IgD-negative memory B cell (primary cell): ENCODE measurements around the gene KLHDC8B. TPM values are rescaled to one million over a fixed set of nuclear protein-coding genes. Genes with fewer than 3 reads are reported as not detected.

Experiments
- H3K27ac Mint-ChIP-seq, 3 donors: one replicate each; pipeline ENCODE4 v1.8.0; 2020 to 2022; ENCODE audit warnings: mild to moderate bottlenecking in 3 of 3, mixed read lengths in 3 of 3, moderate library complexity in 1 of 3
- H3K27me3 Mint-ChIP-seq: one replicate; pipeline ENCODE4 v1.8.0; 2021; ENCODE audit warnings: mixed read lengths
- H3K36me3 Mint-ChIP-seq: one replicate; pipeline ENCODE4 v1.8.0; 2020; ENCODE audit warnings: mild to moderate bottlenecking, mixed read lengths
- H3K4me1 Mint-ChIP-seq, 3 donors: one replicate each; pipeline ENCODE4 v1.8.0; 2020 to 2022; ENCODE audit warnings: mixed read lengths in 3 of 3, mild to moderate bottlenecking in 1 of 3
- H3K4me3 Mint-ChIP-seq, 4 donors: one replicate each; pipeline ENCODE4 v1.8.0; 2020 to 2022; ENCODE audit warnings: mild to moderate bottlenecking in 4 of 4, mixed read lengths in 4 of 4, moderate library complexity in 3 of 4
- H3K9me3 Mint-ChIP-seq, 3 donors: one replicate each; pipeline ENCODE4 v1.8.0; 2020 to 2021; ENCODE audit warnings: mixed read lengths in 3 of 3, mild to moderate bottlenecking in 1 of 3
- polyA plus RNA-seq: library from polyadenylated mRNA; unstranded; fragments of 300-500 nt; fragmentation: Illumina TruSeq; gene quantifications from one replicate; pipeline ENCODE4 v1.2.3, GENCODE V29; 2021

The KLHDC8B gene
- polyA plus RNA-seq, result 0.54 TPM

GRCh38 chr3:49171119-49171774 is at the start of gene KLHDC8B:
KLHDC8B (plus strand) TSS chr3:49171598; CDS start chr3:49172770, 1,172 bp downstream.
- Mint-ChIP-seq H3K27me3 (peaks cover 5% of the 10 kb centered on the region), H3K9me3 (no peaks in the 10 kb centered on the region), H3K4me1 (peaks cover 3 to 8% (median 5%) of the 10 kb centered on the region in 3 donors), H3K36me3 (peaks cover 4% of the 10 kb centered on the region), H3K27ac (peak within 1 kb of the TSS in 2 of 3 donors; percentile 25 to 94), H3K4me3 (peak within 1 kb of the TSS; percentile 79 to 91 (median 81))

DNA sequence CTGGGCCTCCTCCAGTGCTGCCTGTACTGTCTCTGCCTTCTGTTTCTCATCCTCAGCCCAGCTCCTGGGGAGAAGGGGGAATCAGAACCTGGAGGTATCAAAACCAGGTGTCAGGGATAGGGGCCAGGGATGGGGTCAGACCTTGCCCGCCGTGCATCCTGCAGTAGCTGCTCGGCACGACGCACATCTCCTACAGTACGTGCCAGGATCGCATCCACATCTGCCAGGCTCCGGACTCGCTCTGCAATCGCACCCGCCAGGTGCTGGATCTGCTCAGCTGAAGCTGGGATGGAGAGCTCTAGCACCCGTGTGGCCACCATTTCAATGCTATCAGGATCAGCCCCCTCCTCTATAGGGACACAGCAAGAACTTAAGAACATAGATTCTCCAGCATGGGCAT is 49.4 kb upstream of the KLHDC8B start:
- Mint-ChIP-seq H3K27ac (peak overlapping the region; percentile 14 to 95 (median 79)), H3K9me3 (no peaks in the 10 kb centered on the region), H3K4me3 (peak overlapping the region in 3 of 4 donors; percentile 34 to 91 (median 85)), H3K27me3 (no peaks in the 10 kb centered on the region), H3K4me1 (peaks cover 0 to 6% (median 5%) of the 10 kb centered on the region in 3 donors), H3K36me3 (peaks cover 1% of the 10 kb centered on the region)

GRCh38 chr3:49122451-49122850 is 48.9 kb upstream of the KLHDC8B start:
- Mint-ChIP-seq H3K27ac (peak overlapping the region in 2 of 3 donors; percentile 79 to 95), H3K36me3 (peaks cover 1% of the 10 kb centered on the region), H3K4me1 (peaks cover 0 to 6% (median 5%) of the 10 kb centered on the region in 3 donors), H3K27me3 (no peaks in the 10 kb centered on the region), H3K4me3 (peak overlapping the region in 2 of 4 donors; percentile 85 to 91), H3K9me3 (no peaks in the 10 kb centered on the region)

GRCh38 chr3:49122886-49123545 is 48.4 kb upstream of the KLHDC8B start:
- H3K27me3 Mint-ChIP-seq, result no peaks in the 10 kb centered on the region

DNA sequence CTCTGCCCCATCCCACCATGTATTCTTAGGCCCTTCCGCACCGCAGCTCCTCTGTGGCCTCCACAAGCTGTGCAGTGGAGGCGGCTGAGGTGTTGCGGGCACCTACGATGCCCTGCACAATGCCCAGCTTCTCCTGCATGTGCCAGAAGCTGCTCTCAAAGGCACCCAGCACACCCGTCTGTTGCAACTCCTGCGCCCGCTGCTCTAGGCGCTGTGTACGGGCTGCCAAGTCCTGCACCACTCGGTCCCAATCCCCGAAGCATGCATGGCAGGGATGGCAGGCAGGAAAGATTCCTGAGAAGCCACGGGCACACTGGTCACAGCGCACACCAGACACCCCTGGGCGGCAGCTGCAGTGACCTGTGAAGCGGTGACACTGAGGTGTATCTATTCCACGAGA is 47.7 kb upstream of the KLHDC8B start:
- H3K4me1 Mint-ChIP-seq, result peaks cover 0 to 6% (median 5%) of the 10 kb centered on the region in 3 donors
- no peaks in the 10 kb centered on the region for H3K9me3 Mint-ChIP-seq
- H3K36me3 Mint-ChIP-seq, result peaks cover 1% of the 10 kb centered on the region
- H3K27me3 Mint-ChIP-seq, result no peaks in the 10 kb centered on the region
- H3K27ac Mint-ChIP-seq, result peak overlapping the region in 1 of 3 donors; percentile 43
- peak overlapping the region in 2 of 4 donors; percentile 33 to 76 for H3K4me3 Mint-ChIP-seq

More at GRCh38 chr3:49122886-49123545, 48.4 kb upstream of the KLHDC8B start:
- H3K36me3 Mint-ChIP-seq, result peaks cover 1% of the 10 kb centered on the region
- H3K4me3 Mint-ChIP-seq, result peak overlapping the region in 1 of 4 donors; percentile 33
- H3K9me3 Mint-ChIP-seq, result no peaks in the 10 kb centered on the region
- H3K4me1 Mint-ChIP-seq, result peaks cover 0 to 6% (median 5%) of the 10 kb centered on the region in 3 donors
- H3K27ac Mint-ChIP-seq, result peak overlapping the region in 1 of 3 donors; percentile 43

GRCh38 chr3:49124203-49124602 is 47.2 kb upstream of the KLHDC8B start:
- Mint-ChIP-seq H3K4me1 (peaks cover 0 to 6% (median 5%) of the 10 kb centered on the region in 3 donors), H3K27me3 (no peaks in the 10 kb centered on the region), H3K4me3 (no peak overlapping the region), H3K27ac (no peak overlapping the region), H3K9me3 (no peaks in the 10 kb centered on the region), H3K36me3 (peaks cover 1% of the 10 kb centered on the region)

DNA sequence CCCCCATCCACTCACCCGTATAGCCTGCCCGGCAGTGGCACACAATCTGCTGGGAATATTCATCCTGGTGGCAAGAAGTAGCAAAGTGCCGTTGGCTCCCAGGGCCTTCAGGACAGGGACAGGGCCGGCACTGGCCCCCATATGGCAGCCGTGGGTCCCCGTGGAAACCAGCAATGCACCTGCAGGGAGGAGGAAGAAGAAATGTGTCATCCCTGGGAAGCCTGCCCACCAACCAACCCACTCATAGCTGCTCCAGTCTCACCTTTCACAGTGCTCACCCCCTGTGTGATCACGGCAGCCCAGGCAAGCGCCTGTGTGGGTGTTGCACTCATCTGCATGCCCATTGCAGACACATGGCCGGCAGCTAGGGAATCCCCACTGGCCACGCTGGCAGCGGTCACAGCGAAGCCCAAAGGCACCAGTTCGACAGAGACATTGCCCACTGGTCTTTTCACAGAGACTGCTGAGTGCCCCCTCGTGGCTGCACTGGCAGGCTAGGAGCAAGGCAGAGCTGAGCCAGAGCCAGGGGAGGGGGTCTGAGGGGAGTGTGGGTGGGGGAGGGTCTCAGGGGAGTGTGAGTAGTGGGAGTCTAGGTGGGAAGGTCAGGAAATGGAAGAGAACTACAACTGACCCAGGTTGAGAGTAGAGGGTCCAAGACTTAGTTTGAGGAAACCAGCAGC is 46.3 kb upstream of the KLHDC8B start:
- Mint-ChIP-seq H3K4me1 (peaks cover 0 to 2% (median under 1%) of the 10 kb centered on the region in 3 donors), H3K27me3 (no peaks in the 10 kb centered on the region), H3K27ac (peak overlapping the region in 1 of 3 donors; percentile 49), H3K36me3 (peaks cover 1% of the 10 kb centered on the region), H3K4me3 (no peak overlapping the region), H3K9me3 (no peaks in the 10 kb centered on the region)

DNA sequence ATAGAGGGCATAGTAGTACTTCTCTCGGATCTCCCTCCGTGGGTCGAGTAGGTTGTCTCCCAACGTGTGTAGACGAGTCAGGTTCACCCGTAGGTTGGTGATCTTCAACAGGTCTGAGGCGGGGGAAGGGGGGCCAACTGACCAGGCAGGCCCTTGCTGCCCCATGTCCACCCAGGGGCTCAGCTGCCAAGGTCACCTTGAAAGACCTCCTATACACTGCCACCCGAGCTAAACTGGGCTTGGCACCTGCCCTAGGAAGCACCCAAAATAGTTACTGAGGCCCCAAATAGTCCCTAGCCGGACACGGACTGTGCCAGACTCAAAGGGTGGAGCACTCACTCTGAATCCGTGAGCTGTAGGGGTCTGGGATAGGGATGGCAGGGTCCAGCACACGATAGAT is 40.4 kb upstream of the KLHDC8B start:
- Mint-ChIP-seq H3K9me3 (no peaks in the 10 kb centered on the region), H3K27me3 (peaks cover 23% of the 10 kb centered on the region), H3K27ac (no peak overlapping the region), H3K36me3 (peaks cover 3% of the 10 kb centered on the region), H3K4me1 (peaks cover 0 to 4% (median 1%) of the 10 kb centered on the region in 3 donors), H3K4me3 (no peak overlapping the region)

DNA sequence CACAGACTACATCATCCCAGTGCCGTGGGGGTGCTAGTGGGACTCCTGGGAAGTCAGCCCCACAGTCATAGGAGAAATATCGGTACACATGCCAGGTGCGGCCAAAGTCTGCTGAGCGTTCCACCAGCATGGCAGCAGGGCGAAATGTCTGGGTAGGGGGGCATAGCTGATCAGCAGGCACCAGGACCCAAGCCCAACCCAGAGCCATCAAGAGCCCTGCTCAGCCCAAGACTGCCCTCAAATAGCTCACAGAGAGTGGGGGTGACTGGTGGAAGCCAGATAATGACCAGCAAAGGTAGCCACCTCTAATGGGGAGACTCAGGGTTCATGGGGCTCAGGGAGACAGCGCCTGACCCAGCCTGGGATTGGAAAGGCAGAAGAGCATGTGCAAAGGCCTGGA is 39.8 kb upstream of the KLHDC8B start:
- no peak overlapping the region for H3K4me3 Mint-ChIP-seq
- H3K36me3 Mint-ChIP-seq, result peaks cover 3% of the 10 kb centered on the region
- no peaks in the 10 kb centered on the region for H3K9me3 Mint-ChIP-seq
- peaks cover 0 to 4% (median 1%) of the 10 kb centered on the region in 3 donors for H3K4me1 Mint-ChIP-seq
- H3K27ac Mint-ChIP-seq, result no peak overlapping the region
- peaks cover 23% of the 10 kb centered on the region for H3K27me3 Mint-ChIP-seq

- no peak overlapping the region for H3K27ac Mint-ChIP-seq
- H3K27me3 Mint-ChIP-seq, result peaks cover 23% of the 10 kb centered on the region
These were observed 39.3 kb upstream of the KLHDC8B start for GRCh38 chr3:49132073-49132436.

DNA sequence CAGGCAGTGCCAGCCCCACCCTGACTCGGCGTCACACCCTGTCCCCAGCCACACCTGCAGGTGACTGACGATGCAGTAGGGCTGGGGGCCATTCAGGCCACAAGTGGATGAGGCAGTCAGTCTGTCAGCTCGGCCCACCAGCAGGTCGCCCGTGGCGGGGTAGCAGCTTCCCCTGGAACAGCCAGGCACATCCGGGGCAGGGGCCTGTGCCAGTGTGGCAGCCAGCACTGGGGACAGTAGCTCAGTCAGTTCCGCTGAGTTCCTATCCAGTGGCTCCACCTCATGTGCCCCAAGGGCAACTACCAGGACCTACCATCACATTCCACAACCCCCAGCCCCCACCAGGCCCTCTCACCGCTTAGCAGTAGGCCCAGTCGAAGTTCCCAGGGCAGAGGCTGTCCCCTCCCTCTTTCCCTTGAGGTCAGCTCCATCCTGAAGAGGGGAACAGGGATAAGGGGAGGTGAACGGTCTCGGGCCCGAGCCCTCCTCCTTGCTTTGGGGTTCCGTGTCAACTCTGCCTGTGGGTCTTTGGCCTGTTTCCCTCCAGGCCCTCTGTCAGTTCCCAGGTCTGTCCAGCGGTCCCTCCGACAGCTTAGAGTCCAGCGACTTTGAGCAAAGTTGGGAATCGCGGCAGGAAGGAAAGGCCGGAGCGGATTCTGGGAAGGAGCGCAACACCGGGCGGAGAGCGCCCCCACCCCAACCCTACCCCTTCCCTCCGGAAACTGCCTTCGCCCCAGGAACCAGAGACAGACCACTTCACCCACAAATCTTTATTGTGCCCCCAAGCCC is 38.8 kb upstream of the KLHDC8B start, which contains the start of gene LAMB2:
TSS of gene LAMB2 (minus strand) at position 614 of the 789 bp plus-strand sequence. CDS start at position 431, 183 bp downstream.
- peaks cover 25% of the 10 kb centered on the region for H3K27me3 Mint-ChIP-seq
- H3K27ac Mint-ChIP-seq, result no peak within 1 kb of the TSS
- H3K4me1 Mint-ChIP-seq, result peaks cover 0 to 4% (median 1%) of the 10 kb centered on the region in 3 donors
- H3K36me3 Mint-ChIP-seq, result peaks cover 3% of the 10 kb centered on the region
- peak within 1 kb of the TSS in 2 of 4 donors; percentile 12 to 58 for H3K4me3 Mint-ChIP-seq
- H3K9me3 Mint-ChIP-seq, result no peaks in the 10 kb centered on the region

More at GRCh38 chr3:49132073-49132436, 39.3 kb upstream of the KLHDC8B start:
- Mint-ChIP-seq H3K36me3 (peaks cover 3% of the 10 kb centered on the region), H3K4me3 (peak overlapping the region in 1 of 4 donors; percentile 9), H3K4me1 (peaks cover 0 to 4% (median 1%) of the 10 kb centered on the region in 3 donors), H3K9me3 (no peaks in the 10 kb centered on the region)

GRCh38 chr3:49133226-49133951 is 38.0 kb upstream of the KLHDC8B start:
- no peaks in the 10 kb centered on the region for H3K9me3 Mint-ChIP-seq
- H3K4me1 Mint-ChIP-seq, result peaks cover 0 to 4% (median 1%) of the 10 kb centered on the region in 3 donors
- H3K27me3 Mint-ChIP-seq, result peaks cover 25% of the 10 kb centered on the region
- peak overlapping the region in 2 of 4 donors; percentile 12 to 58 for H3K4me3 Mint-ChIP-seq
- H3K27ac Mint-ChIP-seq, result no peak overlapping the region
- peaks cover 3% of the 10 kb centered on the region for H3K36me3 Mint-ChIP-seq

DNA sequence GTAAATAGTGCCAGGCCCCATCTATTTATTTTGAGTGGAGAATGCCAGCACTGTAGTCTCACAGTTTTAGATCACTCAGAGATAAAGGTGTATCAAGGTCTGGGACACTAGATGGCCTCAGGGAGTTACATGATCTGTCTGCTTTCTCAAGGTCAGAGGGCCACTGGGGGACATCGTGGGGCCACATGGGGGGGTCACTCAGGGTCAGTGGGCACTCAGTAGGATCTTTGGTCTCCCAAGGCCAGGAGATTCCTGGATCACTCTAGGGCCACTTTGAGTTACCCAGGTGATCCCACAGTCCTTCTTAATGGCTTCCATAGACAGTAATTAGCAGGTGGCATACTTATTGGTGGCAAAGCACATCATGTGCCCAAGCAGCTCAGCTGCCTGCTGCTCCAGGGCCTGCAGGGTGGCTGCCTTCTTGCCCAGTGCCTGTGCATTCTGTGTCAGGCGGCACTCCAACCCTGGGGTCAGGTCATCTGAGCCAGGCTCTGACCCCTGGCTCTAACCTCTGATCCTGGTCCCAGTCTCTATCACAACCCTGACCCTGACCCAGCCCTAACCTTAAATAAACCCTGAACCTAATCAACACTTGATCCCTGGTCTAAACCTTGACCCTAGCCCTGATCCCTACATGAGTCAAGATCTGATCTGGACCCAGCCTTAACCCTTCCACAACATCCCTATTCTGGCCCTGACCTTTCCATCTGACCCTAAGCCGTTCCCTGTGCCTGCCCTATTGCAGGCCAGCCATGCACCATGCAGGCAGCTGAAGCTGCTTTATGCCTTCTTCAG is 36.7 kb upstream of the KLHDC8B start:
- Mint-ChIP-seq H3K4me3 (no peak overlapping the region), H3K9me3 (no peaks in the 10 kb centered on the region), H3K36me3 (peaks cover 3% of the 10 kb centered on the region), H3K4me1 (peaks cover 0 to 4% (median 1%) of the 10 kb centered on the region in 3 donors), H3K27me3 (peaks cover 25% of the 10 kb centered on the region), H3K27ac (no peak overlapping the region)
